Panc1 (cell line): ENCODE results near the gene NTN3.

Experiments used
- TCF7L2 ChIP-seq: IDR thresholded peaks from 2 replicates; pipeline ENCODE4 v1.6.1; 2011; ENCODE audit warnings: mild to moderate bottlenecking, low read depth, low read length, inconsistent platforms
- TF ChIP-seq, protein P1 (sequence below): fragments of 450-650 bp; IDR thresholded peaks from 2 replicates; pipeline ENCODE4 v1.5.1; 2017; ENCODE audit warnings: mild to moderate bottlenecking
- TF ChIP-seq, protein P2 (sequence below), 2 experiments: IDR thresholded peaks; 2 replicates each; pipeline ENCODE4 v1.6.1; 2011 to 2012; ENCODE audit warnings: low read depth in 2 of 2, control low read depth in 1 of 2, low read length in 1 of 2, mild to moderate bottlenecking in 1 of 2, moderate library complexity in 1 of 2; ENCODE audit not compliant: insufficient read depth in 1 of 2

DNA sequence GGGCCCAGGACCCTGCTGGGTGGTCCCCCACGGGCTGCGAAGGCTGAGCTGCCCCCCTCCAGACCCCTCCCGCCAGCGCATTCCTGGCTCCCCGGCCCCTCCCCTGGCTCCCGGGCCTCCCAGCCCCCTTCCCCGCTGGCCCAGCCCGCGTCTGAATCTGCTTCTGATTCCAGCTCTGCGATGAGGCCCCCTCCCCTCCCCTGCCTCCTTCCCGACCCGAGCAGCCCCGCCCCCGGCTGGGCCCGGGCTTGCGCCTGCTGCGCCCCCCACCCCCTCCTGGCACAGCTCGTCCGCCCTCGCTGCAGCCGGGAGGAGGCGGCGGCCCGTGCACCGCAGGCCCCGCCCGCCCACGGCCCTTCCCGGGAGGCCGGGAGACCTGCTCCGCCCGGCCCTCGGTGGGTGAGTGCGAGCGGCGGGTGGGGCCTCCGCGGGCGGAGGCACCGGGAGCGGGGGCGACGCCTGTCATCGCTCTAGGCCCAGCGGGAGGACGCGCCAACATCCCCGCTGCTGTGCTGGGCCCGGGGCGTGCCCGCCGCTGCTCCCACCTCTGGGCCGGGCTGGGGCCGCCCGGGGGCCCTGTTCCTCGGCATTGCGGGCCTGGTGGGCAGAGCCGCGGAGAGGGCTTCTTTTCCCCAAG, at the start of gene NTN3:
- TF ChIP-seq, protein P1, sequence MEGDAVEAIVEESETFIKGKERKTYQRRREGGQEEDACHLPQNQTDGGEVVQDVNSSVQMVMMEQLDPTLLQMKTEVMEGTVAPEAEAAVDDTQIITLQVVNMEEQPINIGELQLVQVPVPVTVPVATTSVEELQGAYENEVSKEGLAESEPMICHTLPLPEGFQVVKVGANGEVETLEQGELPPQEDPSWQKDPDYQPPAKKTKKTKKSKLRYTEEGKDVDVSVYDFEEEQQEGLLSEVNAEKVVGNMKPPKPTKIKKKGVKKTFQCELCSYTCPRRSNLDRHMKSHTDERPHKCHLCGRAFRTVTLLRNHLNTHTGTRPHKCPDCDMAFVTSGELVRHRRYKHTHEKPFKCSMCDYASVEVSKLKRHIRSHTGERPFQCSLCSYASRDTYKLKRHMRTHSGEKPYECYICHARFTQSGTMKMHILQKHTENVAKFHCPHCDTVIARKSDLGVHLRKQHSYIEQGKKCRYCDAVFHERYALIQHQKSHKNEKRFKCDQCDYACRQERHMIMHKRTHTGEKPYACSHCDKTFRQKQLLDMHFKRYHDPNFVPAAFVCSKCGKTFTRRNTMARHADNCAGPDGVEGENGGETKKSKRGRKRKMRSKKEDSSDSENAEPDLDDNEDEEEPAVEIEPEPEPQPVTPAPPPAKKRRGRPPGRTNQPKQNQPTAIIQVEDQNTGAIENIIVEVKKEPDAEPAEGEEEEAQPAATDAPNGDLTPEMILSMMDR: no peak
- TF ChIP-seq, protein P2, sequence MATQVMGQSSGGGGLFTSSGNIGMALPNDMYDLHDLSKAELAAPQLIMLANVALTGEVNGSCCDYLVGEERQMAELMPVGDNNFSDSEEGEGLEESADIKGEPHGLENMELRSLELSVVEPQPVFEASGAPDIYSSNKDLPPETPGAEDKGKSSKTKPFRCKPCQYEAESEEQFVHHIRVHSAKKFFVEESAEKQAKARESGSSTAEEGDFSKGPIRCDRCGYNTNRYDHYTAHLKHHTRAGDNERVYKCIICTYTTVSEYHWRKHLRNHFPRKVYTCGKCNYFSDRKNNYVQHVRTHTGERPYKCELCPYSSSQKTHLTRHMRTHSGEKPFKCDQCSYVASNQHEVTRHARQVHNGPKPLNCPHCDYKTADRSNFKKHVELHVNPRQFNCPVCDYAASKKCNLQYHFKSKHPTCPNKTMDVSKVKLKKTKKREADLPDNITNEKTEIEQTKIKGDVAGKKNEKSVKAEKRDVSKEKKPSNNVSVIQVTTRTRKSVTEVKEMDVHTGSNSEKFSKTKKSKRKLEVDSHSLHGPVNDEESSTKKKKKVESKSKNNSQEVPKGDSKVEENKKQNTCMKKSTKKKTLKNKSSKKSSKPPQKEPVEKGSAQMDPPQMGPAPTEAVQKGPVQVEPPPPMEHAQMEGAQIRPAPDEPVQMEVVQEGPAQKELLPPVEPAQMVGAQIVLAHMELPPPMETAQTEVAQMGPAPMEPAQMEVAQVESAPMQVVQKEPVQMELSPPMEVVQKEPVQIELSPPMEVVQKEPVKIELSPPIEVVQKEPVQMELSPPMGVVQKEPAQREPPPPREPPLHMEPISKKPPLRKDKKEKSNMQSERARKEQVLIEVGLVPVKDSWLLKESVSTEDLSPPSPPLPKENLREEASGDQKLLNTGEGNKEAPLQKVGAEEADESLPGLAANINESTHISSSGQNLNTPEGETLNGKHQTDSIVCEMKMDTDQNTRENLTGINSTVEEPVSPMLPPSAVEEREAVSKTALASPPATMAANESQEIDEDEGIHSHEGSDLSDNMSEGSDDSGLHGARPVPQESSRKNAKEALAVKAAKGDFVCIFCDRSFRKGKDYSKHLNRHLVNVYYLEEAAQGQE (IDR thresholded peaks at IDR 0.05; ENCODE audit: insufficient read depth in 1 of 2, low read depth in 2 of 2, low read length in 1 of 2): no peak
- TF ChIP-seq TCF7L2: no peak
